ENCODE results near the gene PIK3AP1. TPM values are rescaled to one million over a fixed set of nuclear protein-coding genes. Genes with fewer than 3 reads are reported as not detected.

PIK3AP1 gene
- total RNA-seq, 1 experiment from 2014 or later, result 3.7 TPM

- TF ChIP-seq CTCF (conservative IDR thresholded peaks at IDR 0.05; ENCODE audit: low read depth, low read length) (no peak), EZH2 (IDR thresholded peaks at IDR 0.05; ENCODE audit: low read length, unreplicated experiment) (no peak), EZH2phosphoT487 (IDR thresholded peaks at IDR 0.05; ENCODE audit: borderline replicate concordance, low read length) (no peak)
- Histone ChIP-seq H3K9me3 (ENCODE audit: low read length) (no peaks in the 10 kb centered on the region), H3K27ac (ENCODE audit: low read length) (no peak overlapping the region), H4K20me1 (ENCODE audit: low read length) (no peaks in the 10 kb centered on the region), H3F3A (ENCODE audit: low read length, unreplicated experiment) (no peaks in the 10 kb centered on the region), H3K4me1 (ENCODE audit: insufficient read depth, low read length) (no peaks in the 10 kb centered on the region), H3K9ac (ENCODE audit: low read length) (no peak overlapping the region), H3K27me3 (ENCODE audit: low read length) (no peaks in the 10 kb centered on the region), H3K9me2 (replicated peaks; ENCODE audit: low read length) (no peaks in the 10 kb centered on the region), H3K79me2 (ENCODE audit: low read length) (no peaks in the 10 kb centered on the region), H3K4me3 (ENCODE audit: low read length) (no peak overlapping the region), H3K36me3 (ENCODE audit: low read depth, low read length) (no peaks in the 10 kb centered on the region; the same call in 1 of the 2 replicates), H3K4me2 (ENCODE audit: low read length) (no peak overlapping the region), H2AFZ (ENCODE audit: low read length) (no peak overlapping the region)
- peak; percentile 41 for DNase-seq
- BruUV-seq (replicated peaks), result no TSS peak
- intact Hi-C loops (cut with micrococcal nuclease), result loop anchor here (10.0 kb wide), 1 partner anchor 257 kb away; no protein-coding TSS in a partner anchor
- POLR2A ChIA-PET (ENCODE audit: unreplicated experiment), result no interaction called here
- ATAC-seq, result peak; percentile 40
- CTCF ChIA-PET, result no interaction called here
Measured at GRCh38 chr10:96767611-96768010, 47.3 kb upstream of the PIK3AP1 start.

- no peak overlapping the region for H3K4me2 ChIP-seq (ENCODE audit: low read length)
- H2AFZ ChIP-seq (ENCODE audit: low read length), result no peak overlapping the region
- ChIA-PET POLR2A (ENCODE audit: unreplicated experiment) (no interaction called here), CTCF (no interaction called here)
- TF ChIP-seq CTCF (conservative IDR thresholded peaks at IDR 0.05; ENCODE audit: low read depth, low read length), result peak; percentile 88
- TF ChIP-seq EZH2phosphoT487 (IDR thresholded peaks at IDR 0.05; ENCODE audit: borderline replicate concordance, low read length), result no peak
- DNase-seq, result peak; percentile 66
- no peaks in the 10 kb centered on the region for H3F3A ChIP-seq (ENCODE audit: low read length, unreplicated experiment)
- H3K79me2 ChIP-seq (ENCODE audit: low read length), result no peaks in the 10 kb centered on the region
- H4K20me1 ChIP-seq (ENCODE audit: low read length), result no peaks in the 10 kb centered on the region
- no peaks in the 10 kb centered on the region for H3K9me2 ChIP-seq (replicated peaks; ENCODE audit: low read length)
- H3K4me3 ChIP-seq (ENCODE audit: low read length), result no peak overlapping the region
- no peak overlapping the region for H3K9ac ChIP-seq (ENCODE audit: low read length)
- no TSS peak for BruUV-seq (replicated peaks)
- H3K4me1 ChIP-seq (ENCODE audit: insufficient read depth, low read length), result no peaks in the 10 kb centered on the region
- intact Hi-C loops (cut with micrococcal nuclease), result loop anchor here (1.0 to 10.0 kb wide), 2 partner anchors 65 to 259 kb away; no protein-coding TSS in a partner anchor
- ATAC-seq, result peak; percentile 73
- H3K27ac ChIP-seq (ENCODE audit: low read length), result no peak overlapping the region
- H3K36me3 ChIP-seq (ENCODE audit: low read depth, low read length), result no peaks in the 10 kb centered on the region; the same call in 1 of the 2 replicates
- no peaks in the 10 kb centered on the region for H3K27me3 ChIP-seq (ENCODE audit: low read length)
- H3K9me3 ChIP-seq (ENCODE audit: low read length), result no peaks in the 10 kb centered on the region
Measured at GRCh38 chr10:96765406-96766240, 45.3 kb upstream of the PIK3AP1 start.

Measured in PC-3 (cell line).